ENCODE results near the gene PPEF1.

GRCh38 chrX:18733287-18733686 is 25.8 kb downstream of the PPEF1 start:
- TF ChIP-seq CTCF (IDR thresholded peaks at IDR 0.05; ENCODE audit: insufficient read depth, low read length, poor library complexity, severe bottlenecking) (no peak), EZH2phosphoT487 (conservative IDR thresholded peaks at IDR 0.05; ENCODE audit: low read length) (no peak)

Data from SU-DHL-6 (cell line).